Neural progenitor cell (in vitro differentiated cells): ENCODE data around the gene NPTXR. TPM values are rescaled to one million over a fixed set of nuclear protein-coding genes. Genes with fewer than 3 reads are reported as not detected.

ENCODE experiments used
- DNase-seq: peaks from one replicate; pipeline ENCODE4 v3.0.0-alpha.2; 2016; ENCODE audit warnings: low spot score
- H2AFZ ChIP-seq: fragments of 200-600 bp; sonication (generic); replicated peaks from 2 replicates; pipeline ENCODE4 v1.6.1; 2016; ENCODE audit warnings: antibody characterized with exemption
- H3F3A ChIP-seq: fragments of 200-600 bp; sonication (generic); 2 replicates; pipeline ENCODE4 v1.6.1; 2016; ENCODE audit warnings: antibody characterized with exemption, low read depth
- H3K27ac ChIP-seq: fragments of 200-600 bp; sonication (generic); 2 replicates; pipeline ENCODE4 v1.5.1; 2016; ENCODE audit warnings: mild to moderate bottlenecking
- H3K27me3 ChIP-seq: fragments of 200-600 bp; sonication (generic); 2 replicates; pipeline ENCODE4 v1.6.1; 2016; ENCODE audit warnings: mild to moderate bottlenecking, moderate library complexity
- H3K36me3 ChIP-seq: fragments of 200-600 bp; sonication (generic); 2 replicates; pipeline ENCODE4 v1.5.1; 2016
- H3K4me1 ChIP-seq: fragments of 200-600 bp; sonication (generic); 2 replicates; pipeline ENCODE4 v1.6.1; 2016; ENCODE audit warnings: mixed run types
- H3K4me2 ChIP-seq: fragments of 200-600 bp; sonication (generic); 2 replicates; pipeline ENCODE4 v1.6.1; 2016
- H3K4me3 ChIP-seq: fragments of 200-600 bp; sonication (generic); 2 replicates; pipeline ENCODE4 v1.5.1; 2016
- H3K79me2 ChIP-seq: fragments of 200-600 bp; sonication (generic); 2 replicates; pipeline ENCODE4 v1.6.1; 2016; ENCODE audit warnings: low read depth
- H3K9ac ChIP-seq: fragments of 200-600 bp; sonication (generic); 2 replicates; pipeline ENCODE4 v1.6.1; 2016
- H3K9me3 ChIP-seq: fragments of 200-600 bp; sonication (generic); 2 replicates; pipeline ENCODE4 v1.5.1; 2016; ENCODE audit warnings: low read depth
- H4K20me1 ChIP-seq: fragments of 200-600 bp; sonication (generic); 2 replicates; pipeline ENCODE4 v1.6.1; 2016; ENCODE audit warnings: low read depth
- H3K27ac Mint-ChIP-seq: 3 replicates; pipeline ENCODE4 v1.8.0; 2021; ENCODE audit warnings: mixed read lengths
- H3K27me3 Mint-ChIP-seq: 2 replicates; pipeline ENCODE4 v1.8.0; 2022; ENCODE audit warnings: low read depth, mild to moderate bottlenecking, inconsistent platforms, moderate library complexity, mixed read lengths; ENCODE audit not compliant: insufficient read depth
- H3K36me3 Mint-ChIP-seq: 3 replicates; pipeline ENCODE4 v1.8.0; 2021; ENCODE audit warnings: mixed read lengths
- H3K4me1 Mint-ChIP-seq: 3 replicates; pipeline ENCODE4 v1.8.0; 2021; ENCODE audit warnings: mixed read lengths
- H3K4me3 Mint-ChIP-seq: 3 replicates; pipeline ENCODE4 v1.8.0; 2021; ENCODE audit warnings: mild to moderate bottlenecking, moderate library complexity, mixed read lengths
- H3K9me3 Mint-ChIP-seq: 3 replicates; pipeline ENCODE4 v1.8.0; 2020; ENCODE audit warnings: mixed read lengths
- EZH2 ChIP-seq: fragments of 200-600 bp; sonication (generic); IDR thresholded peaks from 2 replicates; pipeline ENCODE4 v1.6.1; 2017; ENCODE audit warnings: antibody characterized with exemption, mild to moderate bottlenecking, moderate library complexity
- EZH2phosphoT487 ChIP-seq: fragments of 200-600 bp; sonication (generic); IDR thresholded peaks from 2 replicates; pipeline ENCODE4 v1.6.1; 2017; ENCODE audit warnings: antibody characterized with exemption
- total RNA-seq: library from RNA; depleted of rRNA; stranded (reverse); fragments of >200 nt; gene quantifications from 2 replicates; pipeline ENCODE4 v1.2.3, GENCODE V29; 2015; ENCODE audit warnings: low replicate concordance
- TF ChIP-seq, protein P1 (sequence below): fragments of 200-600 bp; sonication (generic); IDR thresholded peaks from 2 replicates; pipeline ENCODE4 v1.5.1; 2017; ENCODE audit warnings: antibody characterized with exemption, mild to moderate bottlenecking

The NPTXR gene
- total RNA-seq, 1 donor from 2014 or later, result 0.99 TPM

DNA sequence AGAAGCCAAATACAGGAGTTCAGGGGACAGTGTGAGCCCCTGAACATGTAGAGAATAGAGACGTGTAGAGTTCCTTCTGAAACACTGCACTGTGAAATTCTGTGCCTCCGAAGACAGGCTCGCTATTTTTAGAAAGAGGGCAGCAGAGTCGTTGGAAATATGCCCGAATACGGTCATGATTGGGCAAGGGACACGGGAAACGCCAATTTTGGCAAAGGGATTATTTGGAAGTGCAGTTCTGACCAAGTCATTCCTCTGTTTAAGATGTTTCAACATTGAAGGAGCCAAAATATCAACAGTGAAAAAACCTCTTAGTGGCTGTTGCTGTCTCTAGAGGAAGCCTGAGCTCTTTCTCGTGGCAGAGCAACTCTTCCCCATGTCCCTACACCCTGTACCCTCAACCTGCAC lies 37.6 kb upstream of the NPTXR start:
- no peaks in the 10 kb centered on the region for H3F3A ChIP-seq
- no peaks in the 10 kb centered on the region for H3K27me3 ChIP-seq
- no peaks in the 10 kb centered on the region for H3K4me1 ChIP-seq
- Mint-ChIP-seq H3K4me1 (peaks cover 6% of the 10 kb centered on the region), H3K27me3 (no peaks in the 10 kb centered on the region), H3K27ac (no peak overlapping the region), H3K9me3 (no peaks in the 10 kb centered on the region), H3K4me3 (no peak overlapping the region), H3K36me3 (no peaks in the 10 kb centered on the region)
- H4K20me1 ChIP-seq, result no peaks in the 10 kb centered on the region
- H3K4me3 ChIP-seq, result no peak overlapping the region
- DNase-seq, result no peak
- H3K4me2 ChIP-seq, result no peak overlapping the region
- no peaks in the 10 kb centered on the region for H3K36me3 ChIP-seq
- no peak for TF ChIP-seq EZH2
- no peak for TF ChIP-seq EZH2phosphoT487
- TF ChIP-seq, protein P1, sequence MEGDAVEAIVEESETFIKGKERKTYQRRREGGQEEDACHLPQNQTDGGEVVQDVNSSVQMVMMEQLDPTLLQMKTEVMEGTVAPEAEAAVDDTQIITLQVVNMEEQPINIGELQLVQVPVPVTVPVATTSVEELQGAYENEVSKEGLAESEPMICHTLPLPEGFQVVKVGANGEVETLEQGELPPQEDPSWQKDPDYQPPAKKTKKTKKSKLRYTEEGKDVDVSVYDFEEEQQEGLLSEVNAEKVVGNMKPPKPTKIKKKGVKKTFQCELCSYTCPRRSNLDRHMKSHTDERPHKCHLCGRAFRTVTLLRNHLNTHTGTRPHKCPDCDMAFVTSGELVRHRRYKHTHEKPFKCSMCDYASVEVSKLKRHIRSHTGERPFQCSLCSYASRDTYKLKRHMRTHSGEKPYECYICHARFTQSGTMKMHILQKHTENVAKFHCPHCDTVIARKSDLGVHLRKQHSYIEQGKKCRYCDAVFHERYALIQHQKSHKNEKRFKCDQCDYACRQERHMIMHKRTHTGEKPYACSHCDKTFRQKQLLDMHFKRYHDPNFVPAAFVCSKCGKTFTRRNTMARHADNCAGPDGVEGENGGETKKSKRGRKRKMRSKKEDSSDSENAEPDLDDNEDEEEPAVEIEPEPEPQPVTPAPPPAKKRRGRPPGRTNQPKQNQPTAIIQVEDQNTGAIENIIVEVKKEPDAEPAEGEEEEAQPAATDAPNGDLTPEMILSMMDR, result no peak
- no peak overlapping the region for H3K9ac ChIP-seq
- H2AFZ ChIP-seq, result no peak overlapping the region
- no peaks in the 10 kb centered on the region for H3K79me2 ChIP-seq
- H3K9me3 ChIP-seq, result no peaks in the 10 kb centered on the region
- no peak overlapping the region for H3K27ac ChIP-seq

DNA sequence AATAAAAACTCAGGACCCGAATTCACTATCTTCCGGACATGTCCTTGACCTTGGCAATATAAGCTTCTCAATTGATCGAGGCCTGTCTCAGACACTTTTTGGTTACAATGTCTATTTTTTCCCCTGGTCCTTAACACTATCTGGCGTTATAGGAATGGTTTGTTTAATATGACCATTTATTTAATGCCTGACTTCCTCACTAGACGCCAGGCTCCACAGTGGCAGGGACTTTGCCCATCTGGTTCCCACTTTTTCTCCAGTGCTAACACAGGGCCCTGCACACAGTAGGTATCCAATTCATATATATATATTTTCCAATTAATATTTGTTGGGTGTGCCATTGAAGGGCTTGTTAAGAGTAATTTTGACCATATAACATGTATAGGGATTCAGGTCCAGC lies 36.1 kb upstream of the NPTXR start:
- H3K27ac Mint-ChIP-seq, result no peak overlapping the region
- TF ChIP-seq EZH2 (no peak), EZH2phosphoT487 (no peak)
- TF ChIP-seq, protein P1, result no peak
- H4K20me1 ChIP-seq, result no peaks in the 10 kb centered on the region
- no peak overlapping the region for H3K9ac ChIP-seq
- H3K9me3 Mint-ChIP-seq, result no peaks in the 10 kb centered on the region
- H3F3A ChIP-seq, result no peaks in the 10 kb centered on the region
- H3K4me3 Mint-ChIP-seq, result no peak overlapping the region
- peaks cover 6% of the 10 kb centered on the region for H3K4me1 Mint-ChIP-seq
- H3K4me1 ChIP-seq, result no peaks in the 10 kb centered on the region
- H3K36me3 Mint-ChIP-seq, result no peaks in the 10 kb centered on the region
- H3K27ac ChIP-seq, result no peak overlapping the region
- DNase-seq, result no peak
- peaks cover 2% of the 10 kb centered on the region for H3K27me3 Mint-ChIP-seq
- H3K27me3 ChIP-seq, result no peaks in the 10 kb centered on the region
- no peaks in the 10 kb centered on the region for H3K9me3 ChIP-seq
- no peak overlapping the region for H2AFZ ChIP-seq
- H3K4me2 ChIP-seq, result no peak overlapping the region
- no peaks in the 10 kb centered on the region for H3K36me3 ChIP-seq
- H3K79me2 ChIP-seq, result no peaks in the 10 kb centered on the region
- no peak overlapping the region for H3K4me3 ChIP-seq

DNA sequence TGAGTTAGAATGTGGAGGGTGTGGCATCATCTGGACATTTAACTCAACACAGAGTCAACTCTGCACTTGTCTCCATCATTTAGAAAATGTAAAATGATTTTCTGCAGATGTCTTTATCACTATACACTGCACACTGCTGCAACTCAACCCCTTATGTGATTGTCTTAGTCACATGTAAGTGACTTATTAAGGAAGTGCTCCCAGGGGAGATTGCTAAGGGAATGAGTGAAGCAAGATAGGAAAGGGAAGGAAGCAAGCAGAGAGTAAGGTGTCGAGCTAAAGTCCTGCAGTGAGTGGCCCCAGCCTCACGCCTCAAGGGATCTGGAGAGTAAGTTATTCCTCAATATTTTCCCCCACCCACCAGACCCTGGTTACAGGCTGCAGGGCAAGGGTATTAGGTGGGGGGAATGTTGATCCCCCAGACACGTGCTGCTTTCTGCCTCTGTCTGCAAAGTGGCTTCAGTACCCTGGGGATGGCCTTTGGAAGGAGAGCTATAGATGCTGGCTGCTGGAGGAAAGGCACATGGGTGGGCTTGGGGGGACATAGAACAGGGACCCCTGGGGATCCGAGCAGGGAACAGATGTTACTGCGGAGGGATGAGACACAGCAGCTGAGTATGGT lies 35.4 kb upstream of the NPTXR start:
- TF ChIP-seq EZH2 (no peak), EZH2phosphoT487 (no peak)
- TF ChIP-seq, protein P1, result no peak

More for the DNA sequence above, 35.4 kb upstream of the NPTXR start:
- peaks cover 2% of the 10 kb centered on the region for H3K27me3 Mint-ChIP-seq
- no peaks in the 10 kb centered on the region for H3K36me3 ChIP-seq
- H3K36me3 Mint-ChIP-seq, result no peaks in the 10 kb centered on the region
- no peaks in the 10 kb centered on the region for H3K9me3 ChIP-seq
- no peak overlapping the region for H3K27ac ChIP-seq
- no peaks in the 10 kb centered on the region for H3K4me1 ChIP-seq
- no peaks in the 10 kb centered on the region for H3F3A ChIP-seq
- H3K79me2 ChIP-seq, result no peaks in the 10 kb centered on the region
- H3K9ac ChIP-seq, result no peak overlapping the region
- no peaks in the 10 kb centered on the region for H4K20me1 ChIP-seq
- DNase-seq, result no peak
- H3K27ac Mint-ChIP-seq, result no peak overlapping the region
- no peak overlapping the region for H3K4me3 ChIP-seq
- peaks cover 8% of the 10 kb centered on the region for H3K4me1 Mint-ChIP-seq
- H3K4me2 ChIP-seq, result no peak overlapping the region
- no peaks in the 10 kb centered on the region for H3K27me3 ChIP-seq
- H3K4me3 Mint-ChIP-seq, result no peak overlapping the region
- H3K9me3 Mint-ChIP-seq, result no peaks in the 10 kb centered on the region
- H2AFZ ChIP-seq, result no peak overlapping the region
